Activated T-cell treated with anti-CD3 and anti-CD28 coated beads, Interleukin-2, amount 50 U/mL, for 1 hour (primary cell): ENCODE measurements around the gene USP24.

ENCODE experiments used
- DNase-seq: peaks from one replicate; pipeline ENCODE4 v3.0.0-alpha.2; 2020

USP24 gene

GRCh38 chr1:55095095-55095494 is 120.1 kb downstream of the USP24 start:
- DNase-seq, result no peak

GRCh38 chr1:55092475-55092874 is 122.7 kb downstream of the USP24 start:
- DNase-seq, result no peak

GRCh38 chr1:55089683-55090082 is 125.5 kb downstream of the USP24 start:
- DNase-seq, result no peak

DNA sequence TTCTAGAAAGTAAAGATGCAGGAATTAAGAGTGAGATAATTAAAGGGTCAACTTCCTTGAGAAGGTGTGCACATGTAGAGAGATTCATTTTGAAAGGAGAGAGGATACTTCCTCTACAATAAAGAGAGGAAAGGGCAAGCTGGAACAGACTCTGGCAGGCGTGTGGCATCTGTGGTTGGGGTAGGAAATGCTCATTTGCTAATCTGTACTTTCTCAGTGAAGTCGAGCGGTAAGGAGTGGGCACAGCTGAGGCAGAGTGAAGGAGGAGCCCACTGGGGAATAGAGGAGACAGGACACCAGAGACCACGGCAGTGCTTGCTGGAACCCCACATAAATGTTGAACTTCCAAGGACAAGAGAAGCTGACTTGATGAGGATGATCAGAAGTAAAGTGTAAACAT is 126.8 kb downstream of the USP24 start:
- no peak for DNase-seq

DNA sequence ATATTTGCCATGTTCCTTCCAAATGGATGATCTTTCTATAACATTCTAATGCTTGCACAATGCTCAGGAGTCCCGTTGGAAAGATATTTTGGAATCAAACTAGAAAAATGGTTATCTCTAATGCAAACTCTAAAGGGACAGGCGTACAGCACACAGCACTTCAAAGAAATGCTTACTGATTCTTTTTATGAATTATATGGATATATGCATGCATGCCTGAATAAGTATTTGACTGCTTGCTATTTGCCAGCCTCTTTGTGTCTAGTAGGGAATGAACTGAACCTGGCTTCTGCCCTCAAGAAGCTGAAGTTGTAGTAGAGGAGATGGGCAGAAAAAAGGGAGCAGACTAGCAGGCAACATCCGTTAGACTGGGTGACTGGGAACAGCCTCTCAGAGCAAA is 127.7 kb downstream of the USP24 start:
- DNase-seq, result no peak

DNA sequence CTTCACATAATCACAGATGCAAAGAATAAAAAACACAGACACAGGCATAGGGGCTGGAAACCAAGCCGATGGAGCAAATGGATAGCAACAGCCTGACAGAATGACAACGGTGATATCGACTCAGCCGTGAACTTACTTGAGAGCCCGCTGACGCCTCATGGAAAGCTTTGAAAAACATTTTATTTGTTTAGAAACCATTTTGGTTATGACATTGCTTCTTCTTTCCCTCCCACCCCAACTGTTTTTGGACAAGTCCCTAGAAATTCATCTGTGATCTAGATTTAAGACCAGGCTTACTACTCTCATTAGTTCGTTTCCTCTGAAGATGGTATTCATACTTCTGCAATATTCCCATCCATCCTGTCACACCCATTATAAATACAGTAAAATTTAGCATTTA is 130.9 kb downstream of the USP24 start:
- DNase-seq, result no peak

DNA sequence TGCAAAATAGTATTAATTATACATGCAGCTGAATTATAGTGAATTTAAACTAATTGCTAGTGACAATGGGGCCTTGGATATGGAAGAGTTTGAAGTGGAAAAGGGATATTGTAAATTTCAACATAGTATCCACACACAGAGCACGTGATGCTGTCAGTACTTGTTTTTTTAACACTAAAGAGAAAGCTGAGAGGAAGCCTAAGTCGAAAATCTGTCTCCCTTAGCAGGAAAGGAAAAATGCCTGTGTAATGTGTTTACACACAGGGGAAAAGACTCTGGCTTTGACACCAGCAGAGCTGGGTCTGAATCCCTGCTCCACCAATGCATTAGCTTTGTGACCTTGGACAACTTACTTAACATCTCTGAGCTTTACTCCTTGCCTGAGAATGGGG is 133.3 kb downstream of the USP24 start:
- no peak for DNase-seq

GRCh38 chr1:55081188-55081904 is 133.8 kb downstream of the USP24 start:
- DNase-seq, result no peak

- DNase-seq, result no peak
Observed at GRCh38 chr1:55079651-55080050, 135.5 kb downstream of the USP24 start.

- DNase-seq, result no peak
Observed at GRCh38 chr1:55078470-55078869, 136.7 kb downstream of the USP24 start.

DNA sequence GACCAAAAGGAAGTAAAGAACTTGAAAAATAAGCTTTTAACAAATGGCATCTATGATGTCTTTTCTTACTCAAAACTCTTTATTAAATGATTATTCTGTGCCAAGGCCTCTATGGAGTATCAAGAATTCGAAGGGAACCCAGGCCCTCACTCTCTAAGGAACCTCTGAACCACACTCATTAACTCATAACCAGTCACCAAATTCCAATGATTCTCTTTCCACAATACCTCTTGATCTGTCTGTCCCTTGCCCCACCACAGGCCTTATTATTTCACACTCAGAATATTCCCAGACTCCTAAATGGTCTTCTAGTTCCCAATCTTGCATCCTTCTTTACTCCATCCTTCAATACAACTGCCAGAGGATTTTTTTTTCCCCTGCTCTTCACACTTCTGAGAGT is 138.8 kb downstream of the USP24 start:
- no peak for DNase-seq

- DNase-seq, result no peak
Observed at GRCh38 chr1:55074455-55074854, 140.7 kb downstream of the USP24 start.

- DNase-seq, result no peak
Observed at GRCh38 chr1:55073187-55073916, 141.8 kb downstream of the USP24 start.

- no peak for DNase-seq
Observed at GRCh38 chr1:55071477-55071876, 143.7 kb downstream of the USP24 start.

DNA sequence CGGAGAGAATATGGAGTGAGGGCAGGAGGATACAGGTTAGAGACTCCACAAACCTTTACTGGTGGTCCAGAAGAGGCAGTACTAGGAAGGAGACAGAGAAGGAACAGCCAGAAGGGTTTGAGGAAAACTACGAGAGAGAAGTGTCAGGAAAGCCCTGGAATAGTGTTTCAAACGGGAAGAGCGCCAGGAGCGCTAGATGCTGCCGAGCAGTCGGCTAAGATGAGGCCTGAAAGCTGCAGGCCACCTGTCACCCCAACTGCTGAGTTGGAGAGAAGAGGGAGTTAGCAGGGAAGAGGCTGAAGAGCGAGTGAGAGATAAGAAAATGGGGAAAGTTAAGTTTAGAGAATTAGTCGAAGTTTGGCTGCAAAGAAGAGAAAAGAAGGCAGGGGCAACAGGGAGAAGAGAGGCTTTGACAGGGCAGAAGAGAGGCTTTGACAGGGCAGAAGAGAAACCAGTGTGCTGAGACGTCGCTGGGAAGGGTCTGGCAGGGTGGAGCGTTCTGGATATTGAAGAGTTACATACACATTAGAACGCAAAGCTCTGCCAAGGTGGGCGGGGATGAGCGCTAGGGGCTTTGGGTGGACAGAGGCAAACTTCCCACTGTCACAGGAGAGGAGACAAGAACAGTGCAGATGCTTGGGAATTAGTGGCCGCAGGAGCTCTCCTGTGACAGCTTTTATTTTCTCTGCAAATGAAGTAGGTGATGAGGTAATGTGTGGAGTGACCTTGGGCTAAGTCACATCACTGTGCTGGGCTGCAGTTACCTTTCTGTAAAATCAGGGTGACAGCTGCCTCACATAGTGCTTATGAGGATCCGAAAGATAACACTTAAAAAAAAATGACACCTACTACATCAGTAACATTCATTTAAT is 144.6 kb downstream of the USP24 start:
- DNase-seq, result no peak

- DNase-seq, result no peak
Observed at GRCh38 chr1:55069280-55069679, 145.9 kb downstream of the USP24 start.

GRCh38 chr1:55068638-55069037 is 146.5 kb downstream of the USP24 start:
- DNase-seq, result no peak

- no peak for DNase-seq
Observed at GRCh38 chr1:55067914-55068313, 147.2 kb downstream of the USP24 start.

GRCh38 chr1:55067022-55067778 is 148.0 kb downstream of the USP24 start:
- DNase-seq, result no peak

- DNase-seq, result no peak
Observed at GRCh38 chr1:55065648-55066047, 149.5 kb downstream of the USP24 start.

DNA sequence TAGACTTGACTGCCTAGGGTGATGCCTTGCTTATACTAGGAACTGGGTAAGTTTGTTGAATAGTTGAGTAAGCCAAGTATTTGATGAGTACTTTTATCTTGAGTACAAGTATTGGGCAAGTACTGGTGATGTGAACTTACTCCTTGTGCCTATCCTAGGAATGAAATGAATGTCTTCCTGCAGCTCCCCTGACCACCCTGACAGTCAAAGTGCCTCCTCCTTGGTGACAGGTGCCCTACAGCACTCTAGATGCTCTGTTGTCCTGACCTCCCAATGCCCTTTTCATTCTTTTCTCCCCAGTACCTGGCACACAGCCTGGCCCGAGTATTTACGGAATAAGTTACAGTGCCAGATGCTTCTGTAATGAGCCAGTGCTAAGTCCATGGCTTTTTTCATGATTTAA is 150.3 kb downstream of the USP24 start:
- no peak for DNase-seq

GRCh38 chr1:55064071-55064581 is 151.0 kb downstream of the USP24 start:
- no peak for DNase-seq

GRCh38 chr1:55063577-55063942 is 151.6 kb downstream of the USP24 start:
- no peak for DNase-seq
